Measurements from ENCODE around the gene RPL29. TPM values are rescaled to one million over a fixed set of nuclear protein-coding genes. Genes with fewer than 3 reads are reported as not detected.

RPL29 gene
- total and polyA plus RNA-seq, 2 of the 8 experiments (the other 6 are each of a cell fraction or from before 2014, with no cell fraction given) = 1,467 to 2,660 TPM

- no peak overlapping the region for H2AK5ac ChIP-seq (ENCODE audit: low read depth, low read length)
- no peak overlapping the region for H3K4ac ChIP-seq (replicated peaks; ENCODE audit: insufficient read length, low read depth, low read length)
- peaks cover 0 to 10% (median 4%) of the 10 kb centered on the region in 4 experiments; a peak in 5 of 7 replicates for H3K27me3 ChIP-seq (replicated peaks in 1 of 4; ENCODE audit: control insufficient read depth in 3 of 4, extremely low read depth in 1 of 4, insufficient read depth in 3 of 4, low read length in 3 of 4)
- no peak overlapping the region; a peak in 1 of 7 replicates for H3K9ac ChIP-seq (replicated peaks in 1 of 4; ENCODE audit: extremely low read depth in 1 of 4, low read depth in 3 of 4, low read length in 3 of 4)
- no peak overlapping the region for H3K56ac ChIP-seq (replicated peaks; ENCODE audit: insufficient read length, low read depth, low read length)
- H3K36me3 ChIP-seq (ENCODE audit: control insufficient read depth in 2 of 4, insufficient read depth in 4 of 4, low read length in 3 of 4) = no peaks in the 10 kb centered on the region
- POLR2A ChIA-PET (ENCODE audit: partially characterized antibody) = interaction anchor here (0.9 to 15.7 kb wide), 5 partner anchors 9 to 48 kb away, joined by 3 to 148 read pairs (median 6); partner anchors contain the start of genes ACY1, GPR62, PCBP4 and RPL29
- H3K79me1 ChIP-seq (ENCODE audit: low read depth, low read length) = peaks cover 5% of the 10 kb centered on the region; the same call in 1 of the 2 replicates
- H3K18ac ChIP-seq (ENCODE audit: extremely low read depth, low read length) = no peak overlapping the region
- no peak overlapping the region for H3K14ac ChIP-seq (ENCODE audit: insufficient read length)
- H2BK20ac ChIP-seq (ENCODE audit: low read length) = no peak overlapping the region
- no peak overlapping the region for H4K5ac ChIP-seq (ENCODE audit: insufficient read length, low read depth, low read length)
- FAIRE-seq (no peak), DNase-seq (ENCODE audit: low read depth in 1 of 2, low spot score in 2 of 2) (no peak)
- no peak overlapping the region for H3K27ac ChIP-seq (ENCODE audit: low read depth, low read length)
- H3K4me1 ChIP-seq (replicated peaks in 1 of 4; ENCODE audit: control insufficient read depth in 3 of 4, insufficient read depth in 4 of 4, low read length in 3 of 4) = peaks cover 2 to 13% (median 6%) of the 10 kb centered on the region in 4 experiments
- H3K23me2 ChIP-seq (ENCODE audit: low read depth, low read length) = peaks cover 9% of the 10 kb centered on the region; the same call in 1 of the 2 replicates
- no peak overlapping the region for H3K23ac ChIP-seq (ENCODE audit: insufficient read length)
- CTCF ChIA-PET (ENCODE audit: partially characterized antibody) = interaction anchor here (0.9 to 5.1 kb wide), 9 partner anchors 10 to 125 kb away, joined by 3 to 44 read pairs (median 6); partner anchors contain the start of genes ABHD14B, ACY1 and RPL29
- no peak overlapping the region for H4K91ac ChIP-seq (replicated peaks; ENCODE audit: insufficient read length, low read length)
- H3K4me2 ChIP-seq (ENCODE audit: insufficient read depth in 1 of 2, low read depth in 2 of 2, low read length in 2 of 2) = no peak overlapping the region
- no peak overlapping the region for H2BK120ac ChIP-seq (replicated peaks; ENCODE audit: low read depth, low read length)
- peaks cover 0 to 11% of the 10 kb centered on the region in 2 experiments; a peak in 3 of 4 replicates for H3K79me2 ChIP-seq (ENCODE audit: control insufficient read depth in 1 of 2, insufficient read depth in 2 of 2, low read length in 2 of 2)
- no peak overlapping the region for H2AFZ ChIP-seq (ENCODE audit: low read length)
- no peak overlapping the region for H3K4me3 ChIP-seq (ENCODE audit: extremely low read depth in 1 of 4, insufficient read depth in 2 of 4, low read depth in 3 of 4, low read length in 4 of 4)
- peaks cover 3 to 8% of the 10 kb centered on the region in 2 experiments for H4K20me1 ChIP-seq (replicated peaks in 1 of 2; ENCODE audit: control insufficient read depth in 1 of 2, insufficient read depth in 2 of 2, low read length in 2 of 2)
- H4K8ac ChIP-seq (ENCODE audit: extremely low read depth, insufficient read depth, low read length) = no peak overlapping the region; the same call in 1 of the 2 replicates
- no peak overlapping the region for H2BK15ac ChIP-seq (ENCODE audit: low read length)
- H3K9me3 ChIP-seq (ENCODE audit: insufficient read depth in 2 of 2, low read depth in 1 of 2, low read length in 1 of 2) = no peaks in the 10 kb centered on the region
- WGBS, 2 experiments (ENCODE audit: extremely low coverage in 1 of 2, insufficient coverage in 1 of 2, insufficient read length in 1 of 2, insufficient replicate concordance in 2 of 2, low coverage in 1 of 2, low lambda C conversion rate in 2 of 2, missing lambda C conversion rate in 1 of 2) = 89% methylated on average over 15 of the region's 18 CpGs; no CpG with 5 or more reads in 1 of the 2 experiments
- no peak overlapping the region for H2BK5ac ChIP-seq (ENCODE audit: low read depth, low read length)
- no peak overlapping the region for H2BK12ac ChIP-seq (ENCODE audit: low read depth, low read length)
- TF ChIP-seq ASH2L (IDR thresholded peaks at IDR 0.05; ENCODE audit: low read length) = no peak
- TF ChIP-seq SIN3A (conservative IDR thresholded peaks at IDR 0.05 in 1 of 2, IDR thresholded peaks at IDR 0.05 in 1 of 2; ENCODE audit: low read depth in 1 of 2, low read length in 2 of 2) = no peak
- TF ChIP-seq NANOG (IDR thresholded peaks at IDR 0.05; ENCODE audit: insufficient read depth, low read depth, low read length, poor library complexity, severe bottlenecking) = no peak
- TF ChIP-seq TCF12 (IDR thresholded peaks at IDR 0.05; ENCODE audit: low read depth, low read length) = no peak
- no peak for TF ChIP-seq CBX5 (IDR thresholded peaks at IDR 0.05; ENCODE audit: low read depth, low read length)
- TF ChIP-seq EP300 (IDR thresholded peaks at IDR 0.05; ENCODE audit: borderline replicate concordance in 1 of 2, low read depth in 2 of 2, low read length in 2 of 2) = no peak
- TF ChIP-seq SIX5 (IDR thresholded peaks at IDR 0.05; ENCODE audit: low read depth, low read length) = no peak
- TF ChIP-seq ATF2 (IDR thresholded peaks at IDR 0.05; ENCODE audit: low read length) = no peak
- no peak for TF ChIP-seq ZNF274 (IDR thresholded peaks at IDR 0.05; ENCODE audit: borderline replicate concordance, extremely low read depth, low read length)
These were observed 50.5 kb downstream of the RPL29 start for GRCh38 chr3:51945031-51945840.
